GM19239 (cell line): ENCODE data around the gene SH3RF3.

Source experiments
- DNase-seq: peaks from one replicate; pipeline ENCODE4 v3.0.0; 2011; ENCODE audit warnings: low spot score; ENCODE audit not compliant: insufficient read length
- FAIRE-seq: peaks from 2 replicates; lab custom pipeline; 2011; peaks lifted over from hg19 to GRCh38; lab: Jason Lieb, UNC

Gene SH3RF3

GRCh38 chr2:109318150-109318948 lies 189.3 kb downstream of the SH3RF3 start:
- no peak for FAIRE-seq
- no peak for DNase-seq

GRCh38 chr2:109318949-109319342 lies 189.9 kb downstream of the SH3RF3 start:
- FAIRE-seq (no peak), DNase-seq (no peak)

GRCh38 chr2:109320195-109320922 lies 191.4 kb downstream of the SH3RF3 start:
- DNase-seq, result no peak

GRCh38 chr2:109321570-109321969 lies 192.6 kb downstream of the SH3RF3 start:
- no peak for FAIRE-seq
- no peak for DNase-seq

More at GRCh38 chr2:109320195-109320922, 191.4 kb downstream of the SH3RF3 start:
- no peak for FAIRE-seq

GRCh38 chr2:109322111-109322510 lies 193.1 kb downstream of the SH3RF3 start:
- no peak for FAIRE-seq
- DNase-seq, result no peak

- FAIRE-seq, result no peak
- DNase-seq, result no peak
These were observed 193.6 kb downstream of the SH3RF3 start for GRCh38 chr2:109322641-109323040.

- FAIRE-seq, result no peak
- no peak for DNase-seq
These were observed 195.9 kb downstream of the SH3RF3 start for GRCh38 chr2:109324861-109325260.

GRCh38 chr2:109325570-109325969 lies 196.6 kb downstream of the SH3RF3 start:
- FAIRE-seq (no peak), DNase-seq (no peak)

- DNase-seq (no peak), FAIRE-seq (no peak)
These were observed 197.3 kb downstream of the SH3RF3 start for GRCh38 chr2:109326306-109326705.

GRCh38 chr2:109330056-109330455 lies 201.1 kb downstream of the SH3RF3 start:
- DNase-seq (no peak), FAIRE-seq (no peak)

GRCh38 chr2:109331081-109331480 lies 202.1 kb downstream of the SH3RF3 start:
- DNase-seq, result no peak
- FAIRE-seq, result no peak

- FAIRE-seq, result peak; percentile 68
- DNase-seq, result no peak
These were observed 203.2 kb downstream of the SH3RF3 start for GRCh38 chr2:109331896-109332848.

GRCh38 chr2:109332880-109333279 lies 203.9 kb downstream of the SH3RF3 start:
- no peak for FAIRE-seq
- DNase-seq, result no peak

GRCh38 chr2:109333414-109334210 lies 204.6 kb downstream of the SH3RF3 start:
- FAIRE-seq, result no peak
- no peak for DNase-seq

- DNase-seq (no peak), FAIRE-seq (no peak)
These were observed 206.7 kb downstream of the SH3RF3 start for GRCh38 chr2:109335631-109336176.

- no peak for DNase-seq
- FAIRE-seq, result no peak
These were observed 207.3 kb downstream of the SH3RF3 start for GRCh38 chr2:109336296-109336695.

- DNase-seq, result no peak
- FAIRE-seq, result no peak
These were observed 208.2 kb downstream of the SH3RF3 start for GRCh38 chr2:109337221-109337620.

- FAIRE-seq (no peak), DNase-seq (no peak)
These were observed 210.5 kb downstream of the SH3RF3 start for GRCh38 chr2:109339519-109339966.

GRCh38 chr2:109340381-109340780 lies 211.4 kb downstream of the SH3RF3 start:
- FAIRE-seq, result no peak
- no peak for DNase-seq
